Measurements from ENCODE around the gene OXLD1. TPM values are rescaled to one million over a fixed set of nuclear protein-coding genes. Genes with fewer than 3 reads are reported as not detected.
"Not testable (repeated sequence)": the region's sequence is repeated elsewhere in the genome, so short reads cannot be mapped to it uniquely, and the experiment has no call there.

Gene OXLD1
- total RNA-seq, 6 experiments from 2014 or later = 8.3 to 24.3 (median 14.6) TPM

DNA sequence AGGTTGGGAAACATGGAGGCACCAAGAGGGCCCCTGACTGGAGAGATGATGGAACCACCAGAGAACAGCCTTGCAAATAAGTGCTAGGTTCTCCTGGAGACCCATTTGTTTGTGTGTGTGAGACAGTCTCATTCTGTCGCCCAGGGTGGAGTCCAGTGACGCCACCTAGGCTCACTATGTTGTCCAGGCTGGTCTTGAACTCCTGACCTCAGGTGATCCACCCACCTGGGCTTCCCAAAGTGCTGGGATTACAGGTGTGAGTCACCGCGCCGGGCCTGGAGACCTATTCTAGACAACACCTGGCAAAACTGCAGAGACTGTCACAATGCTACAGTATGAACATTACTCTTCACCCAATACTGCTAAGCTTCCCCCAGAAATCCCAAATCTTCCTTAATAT, 31.0 kb downstream of the OXLD1 start:
- Histone ChIP-seq H3K27me3 (no peaks in the 10 kb centered on the region), H3K36me3 (no peaks in the 10 kb centered on the region), H3K9me3 (no peaks in the 10 kb centered on the region), H3K4me1 (peaks cover 0 to 32% (median 11%) of the 10 kb centered on the region in 4 donors), H3K27ac (peak overlapping the region in 2 of 3 donors; percentile 81 to 86), H3K4me3 (peak overlapping the region; percentile 14 to 97 (median 74))
- intact Hi-C loops (cut with DNase I) = no loop called here
- no peak for DNase-seq
- WGBS (ENCODE audit: insufficient coverage, low coverage, low lambda C conversion rate, missing lambda C conversion rate) = no CpG with 5 or more reads among the region's 5 CpGs
- TF ChIP-seq POLR2A (IDR thresholded peaks at IDR 0.05) = no peak
- TF ChIP-seq, protein P1, sequence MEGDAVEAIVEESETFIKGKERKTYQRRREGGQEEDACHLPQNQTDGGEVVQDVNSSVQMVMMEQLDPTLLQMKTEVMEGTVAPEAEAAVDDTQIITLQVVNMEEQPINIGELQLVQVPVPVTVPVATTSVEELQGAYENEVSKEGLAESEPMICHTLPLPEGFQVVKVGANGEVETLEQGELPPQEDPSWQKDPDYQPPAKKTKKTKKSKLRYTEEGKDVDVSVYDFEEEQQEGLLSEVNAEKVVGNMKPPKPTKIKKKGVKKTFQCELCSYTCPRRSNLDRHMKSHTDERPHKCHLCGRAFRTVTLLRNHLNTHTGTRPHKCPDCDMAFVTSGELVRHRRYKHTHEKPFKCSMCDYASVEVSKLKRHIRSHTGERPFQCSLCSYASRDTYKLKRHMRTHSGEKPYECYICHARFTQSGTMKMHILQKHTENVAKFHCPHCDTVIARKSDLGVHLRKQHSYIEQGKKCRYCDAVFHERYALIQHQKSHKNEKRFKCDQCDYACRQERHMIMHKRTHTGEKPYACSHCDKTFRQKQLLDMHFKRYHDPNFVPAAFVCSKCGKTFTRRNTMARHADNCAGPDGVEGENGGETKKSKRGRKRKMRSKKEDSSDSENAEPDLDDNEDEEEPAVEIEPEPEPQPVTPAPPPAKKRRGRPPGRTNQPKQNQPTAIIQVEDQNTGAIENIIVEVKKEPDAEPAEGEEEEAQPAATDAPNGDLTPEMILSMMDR (IDR thresholded peaks at IDR 0.05) = no peak
- ATAC-seq = peak in 1 of 4 donors; percentile 32

DNA sequence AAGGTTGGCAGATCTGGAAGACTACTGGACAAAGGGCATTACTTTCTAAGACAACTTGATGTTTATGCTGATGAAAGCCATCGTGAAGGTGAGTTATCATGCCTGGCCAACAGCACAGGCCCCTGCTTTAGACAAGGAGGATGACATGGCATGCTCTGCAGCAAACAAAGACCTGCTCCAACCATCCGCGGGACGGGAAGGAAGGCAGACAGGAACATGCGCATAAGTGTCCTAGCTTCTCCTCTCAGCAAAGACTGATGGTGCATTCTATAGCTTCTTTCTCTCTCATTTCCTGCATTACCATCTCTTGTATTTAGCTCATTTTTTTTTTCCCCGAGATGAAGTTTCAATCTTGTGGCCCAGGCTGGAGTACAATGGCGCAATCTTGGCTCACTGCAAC, 34.9 kb downstream of the OXLD1 start:
- Histone ChIP-seq H3K27ac (no peak overlapping the region), H3K27me3 (no peaks in the 10 kb centered on the region), H3K4me3 (no peak overlapping the region), H3K4me1 (peaks cover 0 to 27% (median 11%) of the 10 kb centered on the region in 4 donors), H3K9me3 (no peaks in the 10 kb centered on the region), H3K36me3 (peaks cover 0 to 34% (median 18%) of the 10 kb centered on the region in 4 donors)
- TF ChIP-seq, protein P1 (IDR thresholded peaks at IDR 0.05) = no peak
- no peak for TF ChIP-seq POLR2A (IDR thresholded peaks at IDR 0.05)
- no peak for DNase-seq
- WGBS (ENCODE audit: insufficient coverage, low coverage, low lambda C conversion rate, missing lambda C conversion rate) = 50% methylated on average over 6 of the region's 7 CpGs
- intact Hi-C loops (cut with DNase I) = no loop called here
- no peak for ATAC-seq

DNA sequence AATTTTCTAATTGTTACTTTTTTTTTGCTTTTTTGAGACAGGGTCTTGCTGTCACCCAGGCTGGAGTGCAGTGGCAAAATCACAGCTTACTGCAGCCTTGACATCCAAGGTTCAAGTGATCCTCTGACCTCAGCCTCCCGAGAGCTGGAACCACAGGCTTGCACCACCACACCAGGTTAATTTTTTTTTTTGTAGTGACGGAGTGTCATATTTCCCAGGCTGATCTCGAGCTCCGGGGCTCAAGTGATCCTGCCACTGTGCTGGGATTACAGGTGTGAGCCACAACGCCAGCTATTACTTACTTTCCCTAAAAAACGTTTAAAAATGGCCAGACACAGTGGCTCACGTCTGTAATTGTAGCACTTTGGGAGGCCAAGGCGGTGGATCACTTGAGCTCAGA, 36.1 kb downstream of the OXLD1 start:
- Histone ChIP-seq H3K27ac (no peak overlapping the region), H3K4me1 (peaks cover 0 to 20% (median 6%) of the 10 kb centered on the region in 4 donors), H3K4me3 (no peak overlapping the region), H3K27me3 (no peaks in the 10 kb centered on the region), H3K9me3 (no peaks in the 10 kb centered on the region), H3K36me3 (peaks cover 0 to 45% (median 24%) of the 10 kb centered on the region in 4 donors)
- DNase-seq = no peak
- TF ChIP-seq, protein P1 (IDR thresholded peaks at IDR 0.05) = no peak
- TF ChIP-seq POLR2A (IDR thresholded peaks at IDR 0.05) = no peak
- intact Hi-C loops (cut with DNase I) = no loop called here
- WGBS (ENCODE audit: insufficient coverage, low coverage, low lambda C conversion rate, missing lambda C conversion rate) = 90% methylated on average over 4 of the region's 8 CpGs
- no peak for ATAC-seq

DNA sequence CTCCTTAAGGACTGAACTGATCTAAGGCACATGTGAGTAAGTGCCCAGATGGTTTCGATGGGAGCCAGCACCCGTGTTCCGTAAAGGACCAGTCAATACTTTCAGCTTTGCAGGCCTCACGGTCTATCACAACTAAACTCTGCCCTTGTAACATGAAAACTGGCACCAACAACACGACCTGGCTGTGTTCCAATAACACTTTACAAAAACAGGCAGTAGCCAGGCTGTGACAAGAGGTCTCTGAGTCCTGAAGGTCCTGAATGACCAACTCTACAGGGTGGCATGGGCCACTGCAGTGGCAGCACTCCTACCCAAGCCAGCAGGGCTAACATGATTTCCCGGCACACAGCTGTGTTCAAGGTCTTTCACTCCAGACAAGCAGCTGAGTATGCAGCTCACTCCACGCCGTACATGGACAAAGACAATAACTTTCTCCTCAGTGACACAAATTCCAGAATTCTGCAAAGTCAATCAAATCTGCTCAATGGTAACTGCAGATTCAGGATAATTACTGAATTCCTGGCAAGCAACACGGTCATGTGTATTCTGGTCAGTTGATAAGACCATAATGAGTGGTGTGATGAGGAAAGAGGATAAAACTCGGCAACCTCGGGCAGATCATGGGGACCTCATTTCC, 44.8 kb downstream of the OXLD1 start:
- TF ChIP-seq, protein P1 (IDR thresholded peaks at IDR 0.05) = no peak
- TF ChIP-seq POLR2A (IDR thresholded peaks at IDR 0.05) = no peak
- ATAC-seq = peak; percentile 81 to 94 (median 92)
- Histone ChIP-seq H3K27me3 (no peaks in the 10 kb centered on the region), H3K4me3 (no peak overlapping the region), H3K9me3 (no peaks in the 10 kb centered on the region), H3K27ac (peak overlapping the region in 1 of 3 donors; percentile 31), H3K36me3 (peaks cover 11 to 65% (median 24%) of the 10 kb centered on the region in 4 donors), H3K4me1 (peaks cover 0 to 19% (median 6%) of the 10 kb centered on the region in 4 donors)
- 28% methylated on average over 7 of the region's 11 CpGs for WGBS (ENCODE audit: insufficient coverage, low coverage, low lambda C conversion rate, missing lambda C conversion rate)
- peak; percentile 33 to 64 (median 63) for DNase-seq
- intact Hi-C loops (cut with DNase I) = no loop called here

DNA sequence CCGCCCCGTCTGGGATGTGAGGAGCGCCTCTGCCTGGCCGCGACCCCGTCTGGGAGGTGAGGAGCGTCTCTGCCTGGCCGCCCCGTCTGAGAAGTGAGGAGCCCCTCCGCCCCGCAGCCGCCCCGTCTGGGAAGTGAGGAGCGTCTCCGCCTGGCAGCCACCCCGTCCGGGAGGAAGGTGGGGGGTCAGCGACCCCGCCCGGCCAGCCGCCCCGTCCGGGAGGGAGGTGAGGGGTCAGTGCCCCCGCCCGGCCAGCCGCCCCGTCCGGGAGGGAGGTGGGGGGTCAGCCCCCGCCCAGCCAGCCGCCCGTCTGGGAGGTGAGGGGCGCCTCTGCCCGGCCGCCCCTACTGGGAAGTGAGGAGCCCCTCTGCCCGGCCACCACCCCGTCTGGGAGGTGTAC, 48.1 kb downstream of the OXLD1 start:
- H3K4me3 ChIP-seq; H3K27ac ChIP-seq; H3K9me3 ChIP-seq; ATAC-seq; intact Hi-C loops (cut with DNase I); H3K27me3 ChIP-seq; DNase-seq: not testable (repeated sequence)
- H3K4me1 ChIP-seq = peaks cover 0 to 25% (median 6%) of the 10 kb centered on the region in 4 donors
- peaks cover 11 to 53% (median 20%) of the 10 kb centered on the region in 4 donors for H3K36me3 ChIP-seq
- WGBS (ENCODE audit: insufficient coverage, low coverage, low lambda C conversion rate, missing lambda C conversion rate) = no CpG with 5 or more reads among the region's 36 CpGs

All from right lobe of liver (tissue), 6 donors.